Measurements from ENCODE around the gene NT5M.

Gene NT5M

DNA sequence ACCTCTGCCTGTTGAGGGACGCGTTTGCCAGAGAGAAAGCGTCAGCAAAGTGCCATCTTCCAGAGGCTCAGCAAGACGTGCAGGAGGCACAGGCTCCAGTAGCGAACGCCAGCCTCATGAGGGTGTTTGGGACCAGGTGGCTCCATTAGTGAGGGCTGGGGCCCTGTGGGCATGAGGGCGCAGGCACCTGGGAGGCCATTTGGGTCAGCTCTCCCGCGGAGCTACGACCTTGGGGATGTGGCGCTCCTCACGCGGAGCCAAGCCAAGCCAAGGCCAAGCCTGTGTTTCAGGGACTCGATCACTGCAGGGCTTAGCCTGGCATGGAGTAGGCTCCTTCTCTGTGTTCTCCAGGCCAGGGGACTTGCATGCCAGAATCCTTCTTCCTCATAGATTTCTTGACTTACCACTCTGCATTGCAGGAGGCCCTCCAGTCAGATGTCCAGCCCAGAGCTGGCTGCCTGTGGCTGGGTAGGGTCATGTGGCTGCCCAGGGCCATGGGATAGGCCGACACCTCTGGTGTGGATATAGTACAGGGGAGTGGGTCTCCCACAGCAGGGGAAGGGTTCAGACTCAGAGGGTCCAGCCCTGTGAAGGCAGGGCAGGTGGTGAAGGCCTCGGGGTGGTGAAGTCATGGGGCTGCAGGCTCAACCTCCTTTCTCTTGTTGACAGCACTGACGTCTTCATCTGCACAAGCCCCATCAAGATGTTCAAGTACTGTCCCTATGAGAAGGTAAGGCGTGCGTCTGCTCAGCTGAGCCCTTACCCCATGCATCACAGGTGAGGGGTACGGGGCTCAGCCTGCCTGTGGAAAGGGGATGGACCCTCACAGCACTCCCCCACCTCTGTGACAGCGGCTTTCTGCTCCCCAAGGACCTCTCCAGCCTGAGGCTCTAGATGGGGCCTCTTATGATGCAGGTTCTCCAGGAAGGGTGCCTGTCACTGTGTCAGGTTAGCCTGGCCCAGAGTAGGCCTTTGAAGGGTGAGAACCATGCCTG is 19.6 kb downstream of the NT5M start:
- no peaks in the 10 kb centered on the region for H3K9me3 ChIP-seq (ENCODE audit: insufficient read depth, low read depth, low read length)
- no peaks in the 10 kb centered on the region; the same call in 1 of the 2 replicates for H3K36me3 ChIP-seq (ENCODE audit: insufficient read depth, low read length)
- H3K27me3 ChIP-seq (ENCODE audit: insufficient read depth, low read length): no peaks in the 10 kb centered on the region
- WGBS: 94% methylated on average over 21 of the region's 21 CpGs
- H3K27ac ChIP-seq (ENCODE audit: low read depth, low read length): no peak overlapping the region
- H3K4me3 ChIP-seq (ENCODE audit: low read length): no peak overlapping the region
- no peaks in the 10 kb centered on the region for H3K4me1 ChIP-seq (ENCODE audit: insufficient read depth, low read length)
- H3K9ac ChIP-seq (ENCODE audit: low read depth, low read length): no peak overlapping the region

- no peak overlapping the region for H3K4me3 ChIP-seq (ENCODE audit: low read length)
- H3K9me3 ChIP-seq (ENCODE audit: insufficient read depth, low read depth, low read length): no peaks in the 10 kb centered on the region
- WGBS: 92% methylated on average over 8 of the region's 8 CpGs
- H3K27ac ChIP-seq (ENCODE audit: low read depth, low read length): no peak overlapping the region
- no peaks in the 10 kb centered on the region for H3K4me1 ChIP-seq (ENCODE audit: insufficient read depth, low read length)
- H3K27me3 ChIP-seq (ENCODE audit: insufficient read depth, low read length): no peaks in the 10 kb centered on the region
- no peaks in the 10 kb centered on the region; the same call in 1 of the 2 replicates for H3K36me3 ChIP-seq (ENCODE audit: insufficient read depth, low read length)
- no peak overlapping the region for H3K9ac ChIP-seq (ENCODE audit: low read depth, low read length)
Observed at GRCh38 chr17:17324616-17325015, 21.4 kb downstream of the NT5M start.

GRCh38 chr17:17325228-17325627 is 22.1 kb downstream of the NT5M start:
- Histone ChIP-seq H3K9me3 (ENCODE audit: insufficient read depth, low read depth, low read length) (no peaks in the 10 kb centered on the region), H3K36me3 (ENCODE audit: insufficient read depth, low read length) (no peaks in the 10 kb centered on the region; the same call in 1 of the 2 replicates), H3K27ac (ENCODE audit: low read depth, low read length) (no peak overlapping the region), H3K4me3 (ENCODE audit: low read length) (no peak overlapping the region), H3K4me1 (ENCODE audit: insufficient read depth, low read length) (no peaks in the 10 kb centered on the region), H3K9ac (ENCODE audit: low read depth, low read length) (no peak overlapping the region), H3K27me3 (ENCODE audit: insufficient read depth, low read length) (no peaks in the 10 kb centered on the region)
- 96% methylated on average over 10 of the region's 10 CpGs for WGBS

- 89% methylated on average over 9 of the region's 9 CpGs for WGBS
Observed at GRCh38 chr17:17325816-17326215, 22.6 kb downstream of the NT5M start.

DNA sequence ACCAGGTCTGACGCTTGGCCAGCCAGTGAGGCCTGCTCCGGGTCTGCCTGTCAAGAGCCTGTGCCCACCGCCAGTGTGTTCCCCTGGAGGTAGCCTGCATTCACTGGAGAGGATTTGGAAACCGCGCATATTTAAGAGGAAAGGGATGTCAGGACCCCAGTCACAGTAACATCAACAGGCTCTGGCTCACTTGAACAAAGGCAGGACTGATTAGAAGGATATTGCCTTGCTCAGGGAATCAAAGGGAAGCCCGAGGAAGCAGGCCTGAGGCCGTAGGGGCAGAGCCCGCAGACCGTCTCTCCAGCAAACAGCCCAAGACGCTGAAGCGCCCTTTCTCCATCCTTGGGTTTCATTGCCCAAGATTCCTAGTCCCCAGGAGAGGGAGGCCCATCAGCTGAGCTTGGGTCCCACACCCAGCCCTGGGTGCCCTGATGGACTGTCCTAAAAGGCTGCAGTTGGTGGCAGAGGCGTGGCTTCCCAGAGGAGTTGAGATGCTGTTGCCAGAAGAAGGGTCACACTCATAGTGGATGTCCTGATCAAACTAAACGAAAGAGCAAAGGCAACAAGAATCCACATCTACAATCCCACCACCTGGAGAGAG is 23.2 kb downstream of the NT5M start:
- H3K27ac ChIP-seq (ENCODE audit: low read depth, low read length): no peak overlapping the region
- H3K9me3 ChIP-seq (ENCODE audit: insufficient read depth, low read depth, low read length): no peaks in the 10 kb centered on the region
- no peak overlapping the region for H3K9ac ChIP-seq (ENCODE audit: low read depth, low read length)
- H3K4me3 ChIP-seq (ENCODE audit: low read length): no peak overlapping the region
- no peaks in the 10 kb centered on the region; the same call in 1 of the 2 replicates for H3K36me3 ChIP-seq (ENCODE audit: insufficient read depth, low read length)
- H3K27me3 ChIP-seq (ENCODE audit: insufficient read depth, low read length): no peaks in the 10 kb centered on the region
- H3K4me1 ChIP-seq (ENCODE audit: insufficient read depth, low read length): no peaks in the 10 kb centered on the region
- WGBS: 89% methylated on average over 12 of the region's 13 CpGs

More at GRCh38 chr17:17325816-17326215, 22.6 kb downstream of the NT5M start:
- no peaks in the 10 kb centered on the region for H3K4me1 ChIP-seq (ENCODE audit: insufficient read depth, low read length)
- no peak overlapping the region for H3K27ac ChIP-seq (ENCODE audit: low read depth, low read length)
- no peak overlapping the region for H3K9ac ChIP-seq (ENCODE audit: low read depth, low read length)
- H3K27me3 ChIP-seq (ENCODE audit: insufficient read depth, low read length): no peaks in the 10 kb centered on the region
- no peaks in the 10 kb centered on the region; the same call in 1 of the 2 replicates for H3K36me3 ChIP-seq (ENCODE audit: insufficient read depth, low read length)
- H3K4me3 ChIP-seq (ENCODE audit: low read length): no peak overlapping the region
- H3K9me3 ChIP-seq (ENCODE audit: insufficient read depth, low read depth, low read length): no peaks in the 10 kb centered on the region

GRCh38 chr17:17328251-17328650 is 25.1 kb downstream of the NT5M start:
- no peaks in the 10 kb centered on the region for H3K27me3 ChIP-seq (ENCODE audit: insufficient read depth, low read length)
- H3K9me3 ChIP-seq (ENCODE audit: insufficient read depth, low read depth, low read length): no peaks in the 10 kb centered on the region
- no peaks in the 10 kb centered on the region for H3K4me1 ChIP-seq (ENCODE audit: insufficient read depth, low read length)
- no peak overlapping the region for H3K27ac ChIP-seq (ENCODE audit: low read depth, low read length)
- 86% methylated on average over 7 of the region's 8 CpGs for WGBS
- H3K36me3 ChIP-seq (ENCODE audit: insufficient read depth, low read length): no peaks in the 10 kb centered on the region; the same call in 1 of the 2 replicates
- H3K9ac ChIP-seq (ENCODE audit: low read depth, low read length): no peak overlapping the region
- H3K4me3 ChIP-seq (ENCODE audit: low read length): no peak overlapping the region

GRCh38 chr17:17341452-17341851 is 38.3 kb downstream of the NT5M start:
- no peak overlapping the region for H3K9ac ChIP-seq (ENCODE audit: low read depth, low read length)
- 93% methylated on average over 7 of the region's 7 CpGs for WGBS
- H3K27me3 ChIP-seq (ENCODE audit: insufficient read depth, low read length): no peaks in the 10 kb centered on the region
- no peaks in the 10 kb centered on the region for H3K4me1 ChIP-seq (ENCODE audit: insufficient read depth, low read length)
- no peak overlapping the region for H3K4me3 ChIP-seq (ENCODE audit: low read length)
- H3K27ac ChIP-seq (ENCODE audit: low read depth, low read length): no peak overlapping the region
- no peaks in the 10 kb centered on the region for H3K36me3 ChIP-seq (ENCODE audit: insufficient read depth, low read length)
- H3K9me3 ChIP-seq (ENCODE audit: insufficient read depth, low read depth, low read length): no peaks in the 10 kb centered on the region

DNA sequence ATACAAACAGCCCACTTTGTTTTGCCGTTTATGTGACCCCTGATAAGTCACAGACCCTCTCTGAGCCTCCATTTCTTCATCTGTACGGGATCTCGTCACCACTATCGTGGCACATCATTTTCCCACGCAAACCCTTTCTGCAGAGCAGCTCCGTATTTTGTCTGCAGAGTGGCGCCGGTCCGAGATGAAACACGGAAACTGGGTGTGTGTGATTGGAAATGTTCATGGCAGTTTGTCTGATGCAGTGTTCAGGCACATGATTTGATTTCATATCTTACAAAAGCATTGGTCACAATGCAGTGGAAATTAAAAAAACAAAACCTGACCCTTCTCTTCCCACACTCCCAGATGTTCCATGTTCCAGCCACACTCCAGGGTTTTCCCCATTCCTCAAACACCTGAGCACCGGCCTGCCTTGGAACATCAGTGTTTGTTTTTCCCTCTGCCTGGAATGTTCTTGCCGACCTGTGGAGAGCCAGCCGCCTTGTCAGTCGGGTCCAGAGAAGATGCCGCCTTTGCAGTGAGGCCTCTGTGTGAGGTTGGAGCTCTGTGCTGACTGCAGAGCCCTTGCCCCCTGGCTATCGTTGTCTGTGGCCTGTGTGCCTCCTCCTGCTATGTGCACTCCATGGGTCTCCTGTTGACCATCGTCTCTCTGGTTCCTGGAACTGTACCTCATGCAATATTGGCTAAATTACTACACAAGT is 39.2 kb downstream of the NT5M start:
- Histone ChIP-seq H3K27ac (ENCODE audit: low read depth, low read length) (no peak overlapping the region), H3K36me3 (ENCODE audit: insufficient read depth, low read length) (no peaks in the 10 kb centered on the region), H3K9ac (ENCODE audit: low read depth, low read length) (no peak overlapping the region), H3K27me3 (ENCODE audit: insufficient read depth, low read length) (no peaks in the 10 kb centered on the region), H3K9me3 (ENCODE audit: insufficient read depth, low read depth, low read length) (no peaks in the 10 kb centered on the region), H3K4me1 (ENCODE audit: insufficient read depth, low read length) (no peaks in the 10 kb centered on the region), H3K4me3 (ENCODE audit: low read length) (no peak overlapping the region)
- 88% methylated on average over 17 of the region's 17 CpGs for WGBS

DNA sequence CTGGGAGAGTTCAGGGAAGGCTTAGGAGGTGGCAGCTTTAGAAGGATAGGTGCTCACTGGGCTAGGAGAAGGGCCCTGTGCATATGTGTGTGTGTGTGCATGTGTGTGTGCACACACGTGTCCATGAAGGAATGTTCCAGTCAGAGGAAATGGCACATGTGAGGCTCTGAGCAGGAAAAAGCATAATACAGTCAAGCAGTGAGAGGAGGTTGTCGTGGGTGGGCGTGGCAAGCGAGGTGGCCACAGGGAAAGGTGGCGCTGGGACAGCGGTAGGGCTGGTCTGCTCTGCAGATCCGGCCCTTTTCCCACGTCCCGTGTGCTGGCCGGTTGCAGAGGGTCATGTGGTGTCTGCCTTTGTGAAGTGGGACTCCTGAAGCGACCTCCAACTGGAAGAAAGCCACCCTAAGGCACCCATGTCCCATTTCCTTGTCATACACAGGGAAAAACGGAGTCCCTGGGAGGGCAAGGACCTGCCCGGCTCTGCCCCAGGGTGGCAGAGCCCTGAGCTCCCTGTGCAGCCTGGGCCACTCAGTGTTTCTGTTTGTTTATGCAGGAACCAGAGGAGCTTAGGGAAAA is 40.1 kb downstream of the NT5M start:
- H3K9ac ChIP-seq (ENCODE audit: low read depth, low read length): no peak overlapping the region
- no peak overlapping the region for H3K4me3 ChIP-seq (ENCODE audit: low read length)
- no peaks in the 10 kb centered on the region for H3K27me3 ChIP-seq (ENCODE audit: insufficient read depth, low read length)
- 88% methylated on average over 13 of the region's 13 CpGs for WGBS
- no peaks in the 10 kb centered on the region for H3K9me3 ChIP-seq (ENCODE audit: insufficient read depth, low read depth, low read length)
- H3K27ac ChIP-seq (ENCODE audit: low read depth, low read length): no peak overlapping the region
- no peaks in the 10 kb centered on the region for H3K4me1 ChIP-seq (ENCODE audit: insufficient read depth, low read length)
- no peaks in the 10 kb centered on the region for H3K36me3 ChIP-seq (ENCODE audit: insufficient read depth, low read length)

DNA sequence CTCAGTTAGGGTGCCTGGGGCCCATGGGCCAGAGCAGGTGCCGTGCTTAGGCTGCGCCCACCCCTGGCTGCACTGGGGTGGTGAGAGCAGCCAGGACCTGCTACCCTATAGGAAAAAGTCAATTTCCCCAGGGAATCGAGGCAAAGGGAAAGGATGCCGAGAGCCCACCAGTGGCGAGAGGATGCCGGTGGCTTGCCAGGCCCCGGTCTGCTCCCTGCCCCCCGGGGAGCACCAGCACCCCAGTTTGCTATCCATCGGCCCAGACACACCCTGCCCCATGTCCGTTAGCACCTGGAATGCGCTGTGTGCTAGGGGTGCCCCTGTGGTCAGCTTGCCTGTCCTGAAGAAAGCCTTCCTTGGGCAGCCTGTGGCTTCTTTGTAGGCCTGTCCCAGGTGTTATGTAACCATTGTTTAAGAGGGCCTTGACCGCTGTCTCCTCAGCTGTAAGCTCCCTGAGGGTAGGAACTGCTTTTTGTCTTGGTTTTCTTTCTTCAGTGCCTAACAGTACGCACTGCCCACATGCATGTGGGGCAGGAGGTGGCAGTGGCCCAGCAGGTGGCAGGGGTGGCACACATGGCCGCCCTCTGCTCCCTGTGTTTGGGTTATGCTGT is 40.8 kb downstream of the NT5M start:
- Histone ChIP-seq H3K27ac (ENCODE audit: low read depth, low read length) (no peak overlapping the region), H3K9ac (ENCODE audit: low read depth, low read length) (no peak overlapping the region), H3K4me3 (ENCODE audit: low read length) (no peak overlapping the region), H3K27me3 (ENCODE audit: insufficient read depth, low read length) (no peaks in the 10 kb centered on the region), H3K9me3 (ENCODE audit: insufficient read depth, low read depth, low read length) (no peaks in the 10 kb centered on the region), H3K4me1 (ENCODE audit: insufficient read depth, low read length) (no peaks in the 10 kb centered on the region), H3K36me3 (ENCODE audit: insufficient read depth, low read length) (no peaks in the 10 kb centered on the region)
- WGBS: 94% methylated on average over 14 of the region's 14 CpGs
